ENCODE results near the gene OR2A12. TPM values are rescaled to one million over a fixed set of nuclear protein-coding genes. Genes with fewer than 3 reads are reported as not detected.

Gene OR2A12
- polyA plus RNA-seq, 1 donor from 2014 or later: not detected

DNA sequence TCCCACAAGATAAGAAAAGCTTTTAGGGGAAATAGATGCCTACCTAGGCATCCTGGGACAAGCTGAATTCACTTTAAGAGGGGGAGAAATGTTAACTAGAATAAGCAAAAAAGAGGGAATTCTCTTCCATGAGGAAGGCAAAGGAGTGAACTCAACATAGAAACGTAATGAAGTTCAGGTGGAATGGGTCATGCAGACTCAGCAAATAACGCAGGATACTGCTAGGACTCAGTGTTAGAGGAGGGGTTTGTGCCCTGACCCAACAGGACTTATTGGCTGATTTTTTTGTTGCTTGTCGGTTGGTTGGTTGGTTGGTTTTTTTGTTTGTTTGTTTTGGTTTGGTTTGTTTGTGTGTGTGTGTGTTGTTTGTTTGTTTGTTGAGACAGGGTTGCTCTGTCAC, 46.2 kb downstream of the OR2A12 start:
- Histone ChIP-seq H3K27ac (ENCODE audit: low read length) (no peak overlapping the region), H3K36me3 (ENCODE audit: insufficient read depth, low read length) (no peaks in the 10 kb centered on the region), H3F3A (ENCODE audit: insufficient read depth, low read length, poor library complexity, severe bottlenecking) (no peaks in the 10 kb centered on the region), H3K4me2 (ENCODE audit: low read length) (no peak overlapping the region), H3K9me2 (ENCODE audit: insufficient read depth, low read length) (no peaks in the 10 kb centered on the region), H3K9me3 (ENCODE audit: low read length) (no peaks in the 10 kb centered on the region), H3K27me3 (ENCODE audit: insufficient read depth, low read depth, low read length) (no peaks in the 10 kb centered on the region), H4K20me1 (ENCODE audit: insufficient read depth) (no peaks in the 10 kb centered on the region), H2AFZ (ENCODE audit: low read depth, low read length) (no peak overlapping the region), H3K79me2 (replicated peaks; ENCODE audit: insufficient read depth, low read length) (no peaks in the 10 kb centered on the region), H3K4me3 (ENCODE audit: low read length) (no peak overlapping the region), H3K9ac (ENCODE audit: low read length) (no peak overlapping the region)
- no peak for TF ChIP-seq EZH2 (IDR thresholded peaks at IDR 0.05; ENCODE audit: borderline replicate concordance, insufficient read depth, low read length, poor library complexity, severe bottlenecking)
- no peak for TF ChIP-seq RAD21 (conservative IDR thresholded peaks at IDR 0.05)
- TF ChIP-seq SMC3 (conservative IDR thresholded peaks at IDR 0.05; ENCODE audit: poor library complexity): no peak
- TF ChIP-seq, protein P1, sequence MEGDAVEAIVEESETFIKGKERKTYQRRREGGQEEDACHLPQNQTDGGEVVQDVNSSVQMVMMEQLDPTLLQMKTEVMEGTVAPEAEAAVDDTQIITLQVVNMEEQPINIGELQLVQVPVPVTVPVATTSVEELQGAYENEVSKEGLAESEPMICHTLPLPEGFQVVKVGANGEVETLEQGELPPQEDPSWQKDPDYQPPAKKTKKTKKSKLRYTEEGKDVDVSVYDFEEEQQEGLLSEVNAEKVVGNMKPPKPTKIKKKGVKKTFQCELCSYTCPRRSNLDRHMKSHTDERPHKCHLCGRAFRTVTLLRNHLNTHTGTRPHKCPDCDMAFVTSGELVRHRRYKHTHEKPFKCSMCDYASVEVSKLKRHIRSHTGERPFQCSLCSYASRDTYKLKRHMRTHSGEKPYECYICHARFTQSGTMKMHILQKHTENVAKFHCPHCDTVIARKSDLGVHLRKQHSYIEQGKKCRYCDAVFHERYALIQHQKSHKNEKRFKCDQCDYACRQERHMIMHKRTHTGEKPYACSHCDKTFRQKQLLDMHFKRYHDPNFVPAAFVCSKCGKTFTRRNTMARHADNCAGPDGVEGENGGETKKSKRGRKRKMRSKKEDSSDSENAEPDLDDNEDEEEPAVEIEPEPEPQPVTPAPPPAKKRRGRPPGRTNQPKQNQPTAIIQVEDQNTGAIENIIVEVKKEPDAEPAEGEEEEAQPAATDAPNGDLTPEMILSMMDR (IDR thresholded peaks at IDR 0.05; ENCODE audit: poor library complexity, severe bottlenecking): no peak
- TF ChIP-seq MXI1 (conservative IDR thresholded peaks at IDR 0.05; ENCODE audit: poor library complexity, severe bottlenecking): no peak
- TF ChIP-seq EP300 (conservative IDR thresholded peaks at IDR 0.05; ENCODE audit: poor library complexity, severe bottlenecking): no peak
- TF ChIP-seq TAF1 (IDR thresholded peaks at IDR 0.05; ENCODE audit: low read depth): no peak
- TF ChIP-seq, protein P2, sequence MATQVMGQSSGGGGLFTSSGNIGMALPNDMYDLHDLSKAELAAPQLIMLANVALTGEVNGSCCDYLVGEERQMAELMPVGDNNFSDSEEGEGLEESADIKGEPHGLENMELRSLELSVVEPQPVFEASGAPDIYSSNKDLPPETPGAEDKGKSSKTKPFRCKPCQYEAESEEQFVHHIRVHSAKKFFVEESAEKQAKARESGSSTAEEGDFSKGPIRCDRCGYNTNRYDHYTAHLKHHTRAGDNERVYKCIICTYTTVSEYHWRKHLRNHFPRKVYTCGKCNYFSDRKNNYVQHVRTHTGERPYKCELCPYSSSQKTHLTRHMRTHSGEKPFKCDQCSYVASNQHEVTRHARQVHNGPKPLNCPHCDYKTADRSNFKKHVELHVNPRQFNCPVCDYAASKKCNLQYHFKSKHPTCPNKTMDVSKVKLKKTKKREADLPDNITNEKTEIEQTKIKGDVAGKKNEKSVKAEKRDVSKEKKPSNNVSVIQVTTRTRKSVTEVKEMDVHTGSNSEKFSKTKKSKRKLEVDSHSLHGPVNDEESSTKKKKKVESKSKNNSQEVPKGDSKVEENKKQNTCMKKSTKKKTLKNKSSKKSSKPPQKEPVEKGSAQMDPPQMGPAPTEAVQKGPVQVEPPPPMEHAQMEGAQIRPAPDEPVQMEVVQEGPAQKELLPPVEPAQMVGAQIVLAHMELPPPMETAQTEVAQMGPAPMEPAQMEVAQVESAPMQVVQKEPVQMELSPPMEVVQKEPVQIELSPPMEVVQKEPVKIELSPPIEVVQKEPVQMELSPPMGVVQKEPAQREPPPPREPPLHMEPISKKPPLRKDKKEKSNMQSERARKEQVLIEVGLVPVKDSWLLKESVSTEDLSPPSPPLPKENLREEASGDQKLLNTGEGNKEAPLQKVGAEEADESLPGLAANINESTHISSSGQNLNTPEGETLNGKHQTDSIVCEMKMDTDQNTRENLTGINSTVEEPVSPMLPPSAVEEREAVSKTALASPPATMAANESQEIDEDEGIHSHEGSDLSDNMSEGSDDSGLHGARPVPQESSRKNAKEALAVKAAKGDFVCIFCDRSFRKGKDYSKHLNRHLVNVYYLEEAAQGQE (IDR thresholded peaks at IDR 0.05; ENCODE audit: borderline replicate concordance): no peak
- TF ChIP-seq POLR2AphosphoS5 (IDR thresholded peaks at IDR 0.05): no peak

- TF ChIP-seq TAF1 (IDR thresholded peaks at IDR 0.05; ENCODE audit: low read depth) (no peak), RAD21 (conservative IDR thresholded peaks at IDR 0.05) (no peak), MXI1 (conservative IDR thresholded peaks at IDR 0.05; ENCODE audit: poor library complexity, severe bottlenecking) (no peak), EZH2 (IDR thresholded peaks at IDR 0.05; ENCODE audit: borderline replicate concordance, insufficient read depth, low read length, poor library complexity, severe bottlenecking) (no peak), SMC3 (conservative IDR thresholded peaks at IDR 0.05; ENCODE audit: poor library complexity) (no peak), EP300 (conservative IDR thresholded peaks at IDR 0.05; ENCODE audit: poor library complexity, severe bottlenecking) (no peak)
- TF ChIP-seq, protein P1 (IDR thresholded peaks at IDR 0.05; ENCODE audit: poor library complexity, severe bottlenecking): no peak
- H3K4me3 ChIP-seq (ENCODE audit: low read length): no peak overlapping the region
Observed at GRCh38 chr7:144133307-144133706, 47.2 kb downstream of the OR2A12 start.

More at GRCh38 chr7:144133307-144133706, 47.2 kb downstream of the OR2A12 start:
- H3K9ac ChIP-seq (ENCODE audit: low read length): no peak overlapping the region
- H3K79me2 ChIP-seq (replicated peaks; ENCODE audit: insufficient read depth, low read length): no peaks in the 10 kb centered on the region
- no peak overlapping the region for H3K27ac ChIP-seq (ENCODE audit: low read length)
- no peaks in the 10 kb centered on the region for H3K36me3 ChIP-seq (ENCODE audit: insufficient read depth, low read length)
- H3K27me3 ChIP-seq (ENCODE audit: insufficient read depth, low read depth, low read length): no peaks in the 10 kb centered on the region
- no peaks in the 10 kb centered on the region for H3K9me2 ChIP-seq (ENCODE audit: insufficient read depth, low read length)
- no peaks in the 10 kb centered on the region for H3K9me3 ChIP-seq (ENCODE audit: low read length)
- no peaks in the 10 kb centered on the region for H3F3A ChIP-seq (ENCODE audit: insufficient read depth, low read length, poor library complexity, severe bottlenecking)
- H4K20me1 ChIP-seq (ENCODE audit: insufficient read depth): no peaks in the 10 kb centered on the region
- no peak overlapping the region for H2AFZ ChIP-seq (ENCODE audit: low read depth, low read length)
- H3K4me2 ChIP-seq (ENCODE audit: low read length): no peak overlapping the region
